Sigmoid colon (tissue), 7 donors: ENCODE results near the gene PTPRU. TPM values are rescaled to one million over a fixed set of nuclear protein-coding genes. Genes with fewer than 3 reads are reported as not detected.

Experiments used
- DNase-seq: peaks from one replicate; pipeline ENCODE4 v3.0.0-alpha.2; 2019
- H3K27ac ChIP-seq, 4 donors: fragments of 200-600 bp; sonication (generic); one replicate each; pipeline ENCODE4 v1.5.1; 2016 to 2019; ENCODE audit warnings: mild to moderate bottlenecking in 1 of 4
- H3K27me3 ChIP-seq, 3 donors: fragments of 200-600 bp; sonication (generic); one replicate each; pipeline ENCODE4 v1.5.1; 2019; ENCODE audit warnings: mild to moderate bottlenecking in 1 of 3
- H3K36me3 ChIP-seq, 4 donors: fragments of 200-600 bp; sonication (generic); one replicate each; pipeline ENCODE4 v1.5.1; 2016 to 2019
- H3K4me1 ChIP-seq, 4 donors: fragments of 200-600 bp; sonication (generic); one replicate each; pipeline ENCODE4 v1.5.1; 2017 to 2019
- H3K4me3 ChIP-seq, 4 donors: fragments of 200-600 bp; sonication (generic); one replicate each; pipeline ENCODE4 v1.5.1; 2017 to 2019; ENCODE audit warnings: mild to moderate bottlenecking in 2 of 4, moderate library complexity in 1 of 4
- H3K9me3 ChIP-seq, 4 donors: fragments of 200-600 bp in 3 of 4; sonication (generic) in 3 of 4; one replicate each; pipeline versions ENCODE4 v1.5.1 to v1.6.1; 2013 to 2019
- CTCF ChIP-seq, 4 experiments: fragments of 450-650 bp in 3 of 4; fragments of 200-600 bp in 1 of 4; IDR thresholded peaks; one replicate each; pipeline ENCODE4 v1.5.1; 2016 to 2019; ENCODE audit warnings: antibody characterized with exemption in 4 of 4, mild to moderate bottlenecking in 3 of 4, moderate library complexity in 2 of 4
- EP300 ChIP-seq, 4 donors: sonication (generic); formaldehyde crosslinking; IDR thresholded peaks; one replicate each; pipeline ENCODE4 v1.6.1; 2017; ENCODE audit warnings: antibody characterized with exemption in 4 of 4
- POLR2A ChIP-seq, 2 donors: fragments of 450-650 bp; IDR thresholded peaks; one replicate each; pipeline ENCODE4 v1.6.1; 2016; ENCODE audit warnings: antibody characterized with exemption in 2 of 2, mild to moderate bottlenecking in 2 of 2, moderate library complexity in 2 of 2
- POLR2AphosphoS5 ChIP-seq, 4 donors: sonication (generic); formaldehyde crosslinking; IDR thresholded peaks; one replicate each; pipeline ENCODE4 v1.6.1; 2017; ENCODE audit warnings: antibody characterized with exemption in 4 of 4
- WGBS, 2 donors: extraction: QIAGEN DNeasy Blood & Tissue Kit; methylation state at CpG; one replicate each; pipeline ENCODE4 v1.1.7; 2013; 5-methylcytosine and 5-hydroxymethylcytosine counted together
- intact Hi-C: fragments of 100-400 bp; cut with DNase I; formaldehyde crosslinking; loops from one replicate; pipeline ENCODE4 v1.15.1; 2023
- polyA plus RNA-seq, 3 donors: library from polyadenylated mRNA; stranded (reverse); fragments of 200-250 nt; gene quantifications; one replicate each; pipeline ENCODE4 v1.2.3, GENCODE V29; 2013
- total RNA-seq, 4 donors: library from RNA; depleted of rRNA; stranded (reverse); fragments of >200 nt; gene quantifications; one replicate each; pipeline ENCODE4 v1.1.0, GENCODE V29; 2016
- donor health status: healthy with polysubstance abuse.
- donor health status: Bipolar disorder and iron deficiency.
- donor health status: healthy.

The PTPRU gene
- total and polyA plus RNA-seq, 7 donors, result 0.92 to 35.7 (median 8.2) TPM

GRCh38 chr1:29365906-29366670, 129.8 kb downstream of the PTPRU start:
- intact Hi-C loops, result no loop called here
- Histone ChIP-seq H3K27ac (no peak overlapping the region), H3K27me3 (peaks cover 0 to 23% (median 6%) of the 10 kb centered on the region in 3 donors), H3K9me3 (no peaks in the 10 kb centered on the region), H3K4me1 (no peaks in the 10 kb centered on the region), H3K4me3 (no peak overlapping the region), H3K36me3 (no peaks in the 10 kb centered on the region)
- 87 to 91% methylated on average over 11 of the region's 11 CpGs for WGBS, 2 donors
- no peak for TF ChIP-seq POLR2A (IDR thresholded peaks at IDR 0.05)
- no peak for TF ChIP-seq CTCF (IDR thresholded peaks at IDR 0.05)
- TF ChIP-seq EP300 (IDR thresholded peaks at IDR 0.05), result no peak
- TF ChIP-seq POLR2AphosphoS5 (IDR thresholded peaks at IDR 0.05), result no peak
- peak; percentile 30 for DNase-seq

- Histone ChIP-seq H3K4me3 (no peak overlapping the region), H3K27me3 (peaks cover 0 to 12% (median 6%) of the 10 kb centered on the region in 3 donors), H3K36me3 (no peaks in the 10 kb centered on the region), H3K27ac (no peak overlapping the region), H3K9me3 (no peaks in the 10 kb centered on the region), H3K4me1 (no peaks in the 10 kb centered on the region)
- DNase-seq, result peak; percentile 20
- WGBS, 2 donors, result 71% methylated on average over 17 of the region's 17 CpGs
- intact Hi-C loops, result no loop called here
- TF ChIP-seq EP300 (IDR thresholded peaks at IDR 0.05) (no peak), POLR2A (IDR thresholded peaks at IDR 0.05) (no peak)
Observed at GRCh38 chr1:29368936-29369932, 132.9 kb downstream of the PTPRU start.

GRCh38 chr1:29370067-29370466, 133.7 kb downstream of the PTPRU start:
- Histone ChIP-seq H3K9me3 (peaks cover 0 to 2% (median 0%) of the 10 kb centered on the region in 4 donors), H3K27ac (no peak overlapping the region), H3K4me1 (no peaks in the 10 kb centered on the region), H3K4me3 (no peak overlapping the region), H3K36me3 (no peaks in the 10 kb centered on the region), H3K27me3 (peaks cover 0 to 12% (median 6%) of the 10 kb centered on the region in 3 donors)
- intact Hi-C loops, result no loop called here
- DNase-seq, result no peak
- WGBS, 2 donors, result 52 to 67% methylated on average over 3 of the region's 3 CpGs
- TF ChIP-seq POLR2AphosphoS5 (IDR thresholded peaks at IDR 0.05), result no peak
- TF ChIP-seq POLR2A (IDR thresholded peaks at IDR 0.05), result no peak
- no peak for TF ChIP-seq CTCF (IDR thresholded peaks at IDR 0.05)

GRCh38 chr1:29371332-29371731, 135.0 kb downstream of the PTPRU start:
- WGBS, 2 donors, result 73 to 84% methylated on average over 5 of the region's 5 CpGs

More at GRCh38 chr1:29371332-29371731, 135.0 kb downstream of the PTPRU start:
- TF ChIP-seq CTCF (IDR thresholded peaks at IDR 0.05) (no peak), POLR2A (IDR thresholded peaks at IDR 0.05) (no peak), EP300 (IDR thresholded peaks at IDR 0.05) (no peak), POLR2AphosphoS5 (IDR thresholded peaks at IDR 0.05) (no peak)
- intact Hi-C loops, result no loop called here
- Histone ChIP-seq H3K9me3 (peaks cover 0 to 9% (median 0%) of the 10 kb centered on the region in 4 donors), H3K4me1 (no peaks in the 10 kb centered on the region), H3K27me3 (peaks cover 0 to 17% (median 6%) of the 10 kb centered on the region in 3 donors), H3K4me3 (no peak overlapping the region), H3K36me3 (no peaks in the 10 kb centered on the region), H3K27ac (no peak overlapping the region)
- DNase-seq, result no peak
